Measurements from ENCODE around the gene RIPK3. TPM values are rescaled to one million over a fixed set of nuclear protein-coding genes. Genes with fewer than 3 reads are reported as not detected.

The RIPK3 gene
- total and polyA plus RNA-seq, 4 donors, result 1.0 to 2.9 (median 1.9) TPM

DNA sequence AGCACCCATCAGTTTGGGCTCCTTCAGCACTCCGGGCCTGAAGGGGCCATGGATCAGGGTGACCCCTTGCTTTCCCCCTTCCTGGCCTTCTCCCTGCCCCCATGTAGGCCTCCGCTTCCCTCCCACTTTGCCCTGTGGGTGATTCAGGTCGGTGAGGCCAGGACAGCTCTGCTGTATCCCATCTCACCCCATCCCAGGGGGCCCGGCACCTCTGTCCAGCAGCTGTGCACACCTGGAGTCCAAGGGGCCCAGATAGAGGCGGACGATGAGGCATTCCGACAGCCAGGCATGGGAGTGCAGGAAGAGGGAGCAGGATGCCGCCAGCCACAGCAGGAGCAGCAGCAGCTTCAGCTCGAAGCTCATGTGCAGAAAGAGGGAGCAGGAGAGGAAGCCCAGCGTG, 17.1 kb downstream of the RIPK3 start:
- Histone ChIP-seq H3K27ac (ENCODE audit: low read depth in 1 of 2, low read length in 2 of 2) (no peak overlapping the region), H3K9ac (ENCODE audit: low read depth in 1 of 2, low read length in 2 of 2) (no peak overlapping the region), H3K4me3 (ENCODE audit: low read depth in 1 of 3, low read length in 3 of 3) (no peak overlapping the region), H3K36me3 (ENCODE audit: control insufficient read depth in 4 of 4, insufficient read depth in 3 of 4, low read depth in 1 of 4, low read length in 3 of 4) (no peaks in the 10 kb centered on the region), H3K9me3 (ENCODE audit: control insufficient read depth in 4 of 4, low read length in 3 of 4) (no peaks in the 10 kb centered on the region), H3K4me1 (ENCODE audit: control insufficient read depth in 4 of 4, insufficient read depth in 4 of 4, low read length in 3 of 4) (peaks cover 0 to 6% (median 1%) of the 10 kb centered on the region in 4 donors), H3K27me3 (ENCODE audit: control insufficient read depth in 4 of 4, insufficient read depth in 4 of 4, low read length in 3 of 4) (no peaks in the 10 kb centered on the region)
- DNase-seq (ENCODE audit: low spot score), result no peak
- TF ChIP-seq RXRA (IDR thresholded peaks at IDR 0.05) (no peak), RAD21 (IDR thresholded peaks at IDR 0.05) (no peak), CTCF (IDR thresholded peaks at IDR 0.05; ENCODE audit: low read depth, low read length, missing input control) (no peak), YY1 (IDR thresholded peaks at IDR 0.05) (no peak), HNF4A (conservative IDR thresholded peaks at IDR 0.05) (no peak), GABPA (IDR thresholded peaks at IDR 0.05 in 1 of 2, conservative IDR thresholded peaks at IDR 0.05 in 1 of 2) (no peak), JUND (IDR thresholded peaks at IDR 0.05) (no peak), FOXA2 (IDR thresholded peaks at IDR 0.05) (no peak), HNF4G (IDR thresholded peaks at IDR 0.05) (no peak), FOXA1 (IDR thresholded peaks at IDR 0.05) (no peak), NR2F2 (IDR thresholded peaks at IDR 0.05) (no peak), SP1 (IDR thresholded peaks at IDR 0.05) (no peak), REST (IDR thresholded peaks at IDR 0.05) (no peak)
- TF ChIP-seq, protein P1, sequence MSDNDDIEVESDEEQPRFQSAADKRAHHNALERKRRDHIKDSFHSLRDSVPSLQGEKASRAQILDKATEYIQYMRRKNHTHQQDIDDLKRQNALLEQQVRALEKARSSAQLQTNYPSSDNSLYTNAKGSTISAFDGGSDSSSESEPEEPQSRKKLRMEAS (IDR thresholded peaks at IDR 0.05), result no peak
- TF ChIP-seq, protein P2, sequence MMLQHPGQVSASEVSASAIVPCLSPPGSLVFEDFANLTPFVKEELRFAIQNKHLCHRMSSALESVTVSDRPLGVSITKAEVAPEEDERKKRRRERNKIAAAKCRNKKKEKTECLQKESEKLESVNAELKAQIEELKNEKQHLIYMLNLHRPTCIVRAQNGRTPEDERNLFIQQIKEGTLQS (IDR thresholded peaks at IDR 0.05), result no peak
- WGBS, result 87% methylated on average over 10 of the region's 10 CpGs

- TF ChIP-seq GABPA (IDR thresholded peaks at IDR 0.05 in 1 of 2, conservative IDR thresholded peaks at IDR 0.05 in 1 of 2) (no peak), RAD21 (IDR thresholded peaks at IDR 0.05) (no peak), YY1 (IDR thresholded peaks at IDR 0.05) (no peak), SP1 (IDR thresholded peaks at IDR 0.05) (no peak), HNF4G (IDR thresholded peaks at IDR 0.05) (no peak), EGR1 (IDR thresholded peaks at IDR 0.05; ENCODE audit: low read depth in 2 of 2) (no peak), JUND (IDR thresholded peaks at IDR 0.05) (no peak)
- Histone ChIP-seq H3K36me3 (ENCODE audit: control insufficient read depth in 4 of 4, insufficient read depth in 3 of 4, low read depth in 1 of 4, low read length in 3 of 4) (no peaks in the 10 kb centered on the region), H3K4me3 (ENCODE audit: low read depth in 1 of 3, low read length in 3 of 3) (no peak overlapping the region), H3K9me3 (ENCODE audit: control insufficient read depth in 4 of 4, low read length in 3 of 4) (no peaks in the 10 kb centered on the region), H3K27ac (ENCODE audit: low read depth in 1 of 2, low read length in 2 of 2) (no peak overlapping the region), H3K27me3 (ENCODE audit: control insufficient read depth in 4 of 4, insufficient read depth in 4 of 4, low read length in 3 of 4) (no peaks in the 10 kb centered on the region), H3K9ac (ENCODE audit: low read depth in 1 of 2, low read length in 2 of 2) (no peak overlapping the region), H3K4me1 (ENCODE audit: control insufficient read depth in 4 of 4, insufficient read depth in 4 of 4, low read length in 3 of 4) (peaks cover 0 to 5% (median 1%) of the 10 kb centered on the region in 4 donors)
- no peak for DNase-seq (ENCODE audit: low spot score)
- WGBS, result 90% methylated on average over 14 of the region's 14 CpGs
Observed at GRCh38 chr14:24321212-24321975, 18.4 kb downstream of the RIPK3 start.

All from liver (tissue), 9 donors.